ENCODE data around the gene MCCC2. TPM values are rescaled to one million over a fixed set of nuclear protein-coding genes. Genes with fewer than 3 reads are reported as not detected.
A peak's percentile ranks its signal among the peaks of the same experiment; 100 is the strongest.
"Not testable (repeated sequence)": the region's sequence is repeated elsewhere in the genome, so short reads cannot be mapped to it uniquely, and the experiment has no call there.

The MCCC2 gene
- total RNA-seq, 2 donors from 2014 or later = 50.4 to 64.2 TPM

- DNase-seq (ENCODE audit: low spot score) (no peak), ATAC-seq (no peak)
- no peak overlapping the region for H3K27ac Mint-ChIP-seq
- no peaks in the 10 kb centered on the region for H3K27me3 Mint-ChIP-seq
- H3K9me3 Mint-ChIP-seq = no peaks in the 10 kb centered on the region
- peaks cover 10 to 14% of the 10 kb centered on the region in 2 donors for H3K4me1 Mint-ChIP-seq (ENCODE audit: low read depth in 2 of 2)
- no peak overlapping the region for H3K4me3 Mint-ChIP-seq
- H3K36me3 Mint-ChIP-seq = no peaks in the 10 kb centered on the region
Observed at GRCh38 chr5:71582945-71583584, 4.1 kb upstream of the MCCC2 start.

DNA sequence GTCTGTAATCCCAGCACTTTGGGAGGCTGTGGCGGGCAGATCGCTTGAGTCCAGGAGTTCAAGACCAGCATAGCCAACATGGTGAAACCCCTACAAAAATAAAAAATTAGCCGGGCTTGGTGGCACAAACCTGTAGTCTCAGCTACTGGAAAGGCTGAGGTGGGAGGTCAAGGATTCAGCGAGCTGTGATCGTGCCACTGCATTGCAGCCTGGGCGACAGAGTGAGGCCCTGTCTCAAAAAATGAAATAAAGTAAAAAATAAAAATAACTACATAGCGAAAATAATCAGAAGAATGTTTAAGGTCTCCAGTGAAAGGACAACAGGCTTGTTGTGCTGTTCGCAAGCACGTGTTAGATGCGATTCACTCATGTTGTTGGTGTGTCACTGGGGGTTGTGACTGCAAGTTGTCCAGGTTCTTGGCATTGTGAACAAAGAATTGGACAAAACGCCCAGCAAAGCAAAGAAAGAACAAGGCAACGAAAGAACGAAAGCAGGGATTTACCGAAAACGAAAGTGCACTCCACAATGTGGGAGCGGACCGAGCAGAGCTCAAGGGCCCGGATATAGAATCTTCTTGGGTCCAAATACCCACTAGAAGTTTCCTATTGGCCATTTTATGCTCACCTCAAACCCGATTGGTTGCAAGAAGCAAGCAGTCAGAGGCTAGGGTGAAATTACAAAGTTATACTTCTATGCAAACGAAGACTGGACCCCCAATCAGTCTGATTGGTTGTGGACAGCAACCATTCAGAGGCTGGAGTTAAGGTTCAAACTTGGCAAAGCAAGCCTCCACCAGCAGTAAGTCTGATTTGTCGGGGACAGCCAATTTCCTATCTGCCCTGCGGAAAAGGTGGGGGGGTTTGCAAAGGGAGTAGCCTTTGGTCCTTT lies 844 bp upstream of the MCCC2 start:
- Mint-ChIP-seq H3K36me3 (peaks cover 6% of the 10 kb centered on the region), H3K27me3 (no peaks in the 10 kb centered on the region), H3K4me1 (ENCODE audit: low read depth in 2 of 2) (peaks cover 35 to 37% of the 10 kb centered on the region in 2 donors), H3K4me3 (peak overlapping the region; percentile 91), H3K27ac (peak overlapping the region; percentile 90 to 92), H3K9me3 (peaks cover 7% of the 10 kb centered on the region)
- peak in 1 of 2 donors; percentile 0 for ATAC-seq
- no peak for DNase-seq (ENCODE audit: low spot score)

- DNase-seq (ENCODE audit: low spot score) (no peak), ATAC-seq (no peak)
- Mint-ChIP-seq H3K36me3 (peaks cover 12% of the 10 kb centered on the region), H3K27me3 (no peaks in the 10 kb centered on the region), H3K27ac (peak overlapping the region; percentile 90 to 92), H3K9me3 (peaks cover 7% of the 10 kb centered on the region), H3K4me3 (peak overlapping the region; percentile 91), H3K4me1 (ENCODE audit: low read depth in 2 of 2) (peaks cover 40 to 41% of the 10 kb centered on the region in 2 donors)
Observed at GRCh38 chr5:71587766-71588532, 809 bp downstream of the MCCC2 start.

- ATAC-seq = no peak
- H3K27me3 Mint-ChIP-seq = no peaks in the 10 kb centered on the region
- H3K27ac Mint-ChIP-seq = peak overlapping the region; percentile 90 to 92
- peaks cover 7% of the 10 kb centered on the region for H3K9me3 Mint-ChIP-seq
- H3K4me1 Mint-ChIP-seq (ENCODE audit: low read depth in 2 of 2) = peaks cover 40 to 41% of the 10 kb centered on the region in 2 donors
- H3K4me3 Mint-ChIP-seq = peak overlapping the region; percentile 91
- no peak for DNase-seq (ENCODE audit: low spot score)
- peaks cover 12% of the 10 kb centered on the region for H3K36me3 Mint-ChIP-seq
Observed at GRCh38 chr5:71588533-71588885, 1.4 kb downstream of the MCCC2 start.

- no peak for DNase-seq (ENCODE audit: low spot score)
- peaks cover 38 to 40% of the 10 kb centered on the region in 2 donors for H3K4me1 Mint-ChIP-seq (ENCODE audit: low read depth in 2 of 2)
- ATAC-seq = no peak
- peak overlapping the region; percentile 91 for H3K4me3 Mint-ChIP-seq
- peak overlapping the region in 1 of 2 donors; percentile 90 for H3K27ac Mint-ChIP-seq
- peaks cover 12% of the 10 kb centered on the region for H3K36me3 Mint-ChIP-seq
- no peaks in the 10 kb centered on the region for H3K27me3 Mint-ChIP-seq
- peaks cover 7% of the 10 kb centered on the region for H3K9me3 Mint-ChIP-seq
Observed at GRCh38 chr5:71589903-71590302, 2.8 kb downstream of the MCCC2 start.

DNA sequence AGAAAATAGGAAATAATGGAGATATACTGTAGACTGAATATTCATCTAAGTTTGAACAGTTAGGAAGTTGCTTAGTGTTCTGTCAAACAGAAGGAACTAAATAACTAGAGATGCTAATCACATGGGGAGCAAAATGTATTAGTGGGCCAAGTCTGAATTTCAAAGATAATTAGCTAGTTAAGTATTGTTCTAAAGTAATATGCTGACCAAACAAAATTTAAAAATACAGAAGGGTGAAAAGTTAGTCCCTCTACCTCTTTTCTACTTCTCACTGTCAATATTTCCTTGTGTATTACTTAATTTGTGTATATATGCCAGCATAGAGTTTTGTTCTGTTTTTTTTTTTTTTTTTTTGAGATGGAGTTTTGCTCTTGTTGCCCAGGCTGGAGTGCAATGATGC lies 4.0 kb downstream of the MCCC2 start:
- Mint-ChIP-seq H3K4me3 (no peak overlapping the region), H3K27me3 (no peaks in the 10 kb centered on the region), H3K36me3 (peaks cover 13% of the 10 kb centered on the region), H3K4me1 (ENCODE audit: low read depth in 2 of 2) (peaks cover 38 to 40% of the 10 kb centered on the region in 2 donors), H3K9me3 (peaks cover 7% of the 10 kb centered on the region), H3K27ac (peak overlapping the region in 1 of 2 donors; percentile 33)
- no peak for DNase-seq (ENCODE audit: low spot score)
- no peak for ATAC-seq

DNA sequence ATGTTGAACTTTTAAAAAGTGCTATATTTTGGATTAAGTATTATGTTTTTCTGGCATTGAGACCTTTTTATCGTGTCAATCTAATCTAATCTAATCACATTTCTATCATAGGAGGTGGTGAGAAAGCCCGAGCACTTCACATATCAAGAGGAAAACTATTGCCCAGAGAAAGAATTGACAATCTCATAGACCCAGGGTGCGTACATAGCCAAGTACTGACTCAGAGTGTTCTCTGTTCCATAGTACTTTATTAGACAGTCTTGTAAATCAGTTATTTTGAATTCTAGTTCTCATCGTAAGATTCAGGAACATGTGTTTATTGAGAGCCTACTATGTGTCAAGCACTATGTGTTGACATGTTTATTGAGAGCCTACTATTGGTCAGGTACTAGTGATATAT lies 9.0 kb downstream of the MCCC2 start:
- H3K27me3 Mint-ChIP-seq = no peaks in the 10 kb centered on the region
- ATAC-seq (no peak), DNase-seq (ENCODE audit: low spot score) (no peak)
- no peaks in the 10 kb centered on the region for H3K9me3 Mint-ChIP-seq
- H3K4me1 Mint-ChIP-seq (ENCODE audit: low read depth in 2 of 2) = peaks cover 18 to 22% of the 10 kb centered on the region in 2 donors
- H3K36me3 Mint-ChIP-seq = peaks cover 24% of the 10 kb centered on the region
- peak overlapping the region; percentile 11 to 42 for H3K27ac Mint-ChIP-seq
- no peak overlapping the region for H3K4me3 Mint-ChIP-seq

- peak overlapping the region; percentile 11 to 42 for H3K27ac Mint-ChIP-seq
Observed at GRCh38 chr5:71597001-71597400, 9.9 kb downstream of the MCCC2 start.

DNA sequence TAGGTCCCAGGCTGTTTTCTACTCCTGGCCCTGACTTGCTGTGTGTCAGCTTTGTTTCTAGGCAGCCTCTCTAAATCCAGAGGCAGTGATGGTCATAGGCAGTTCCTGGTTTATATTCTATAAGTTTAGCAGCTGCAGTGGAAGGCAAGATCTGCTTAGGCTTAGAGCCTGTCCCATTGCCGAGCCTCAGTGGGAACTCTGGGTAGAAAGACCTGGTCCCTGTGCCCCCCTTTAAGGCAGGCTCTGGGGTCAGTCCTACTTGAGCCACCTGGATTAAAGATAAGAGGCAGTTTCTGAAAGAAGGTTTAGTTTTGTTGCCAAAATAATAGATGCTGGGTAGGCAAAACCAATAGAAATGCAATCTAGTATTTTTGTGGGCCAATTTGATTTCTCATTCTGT lies 13.6 kb downstream of the MCCC2 start:
- peaks cover 33% of the 10 kb centered on the region in 2 donors for H3K4me1 Mint-ChIP-seq (ENCODE audit: low read depth in 2 of 2)
- DNase-seq (ENCODE audit: low spot score) = no peak
- peaks cover 24% of the 10 kb centered on the region for H3K36me3 Mint-ChIP-seq
- H3K27ac Mint-ChIP-seq = peak overlapping the region; percentile 96 to 97
- H3K9me3 Mint-ChIP-seq = no peaks in the 10 kb centered on the region
- H3K4me3 Mint-ChIP-seq = peak overlapping the region; percentile 74
- no peak for ATAC-seq
- H3K27me3 Mint-ChIP-seq = no peaks in the 10 kb centered on the region

More at GRCh38 chr5:71597001-71597400, 9.9 kb downstream of the MCCC2 start:
- H3K9me3 Mint-ChIP-seq = no peaks in the 10 kb centered on the region
- ATAC-seq (no peak), DNase-seq (ENCODE audit: low spot score) (no peak)
- H3K4me1 Mint-ChIP-seq (ENCODE audit: low read depth in 2 of 2) = peaks cover 26 to 30% of the 10 kb centered on the region in 2 donors
- no peaks in the 10 kb centered on the region for H3K27me3 Mint-ChIP-seq
- peaks cover 24% of the 10 kb centered on the region for H3K36me3 Mint-ChIP-seq
- H3K4me3 Mint-ChIP-seq = no peak overlapping the region

DNA sequence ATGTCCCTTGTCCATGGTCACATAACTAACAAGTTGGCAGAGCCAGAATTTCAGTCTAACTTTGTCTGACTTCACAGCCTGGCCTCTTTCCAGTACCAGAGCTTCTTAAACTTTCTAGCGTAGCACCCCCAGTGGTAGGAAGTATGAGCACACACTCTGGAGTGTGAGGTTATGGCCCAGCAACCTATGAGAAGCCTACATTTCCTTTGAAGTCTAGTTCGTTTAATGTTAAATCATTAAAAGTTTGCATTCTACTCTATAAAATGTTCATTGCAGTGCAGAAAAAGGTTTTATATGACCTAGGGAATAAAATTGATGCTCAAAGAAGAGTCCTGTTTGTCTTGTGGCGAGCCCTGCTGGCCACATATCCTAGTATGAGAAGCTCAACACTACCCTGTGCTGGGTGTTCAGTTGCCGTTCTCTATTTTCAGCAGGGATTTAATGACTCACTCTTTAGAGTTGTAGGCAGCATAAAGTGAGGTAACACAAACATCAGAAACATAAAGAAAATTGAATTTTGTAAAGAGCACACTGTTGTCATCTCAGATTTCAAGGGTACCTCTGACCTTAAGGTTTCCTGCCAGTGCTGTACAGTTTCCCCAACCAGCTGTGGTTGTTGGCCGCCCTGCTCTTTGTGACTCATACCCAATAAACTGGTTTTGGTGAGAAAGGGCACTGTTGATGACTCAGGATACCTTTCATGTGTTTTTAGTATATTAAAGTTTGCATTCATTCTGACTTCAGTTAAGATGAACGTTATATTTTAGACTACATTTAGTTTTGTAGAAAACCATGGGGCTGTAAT lies 14.3 kb downstream of the MCCC2 start:
- H3K36me3 Mint-ChIP-seq = peaks cover 20% of the 10 kb centered on the region
- ATAC-seq = peak; percentile 97
- H3K4me3 Mint-ChIP-seq = peak overlapping the region; percentile 74

DNA sequence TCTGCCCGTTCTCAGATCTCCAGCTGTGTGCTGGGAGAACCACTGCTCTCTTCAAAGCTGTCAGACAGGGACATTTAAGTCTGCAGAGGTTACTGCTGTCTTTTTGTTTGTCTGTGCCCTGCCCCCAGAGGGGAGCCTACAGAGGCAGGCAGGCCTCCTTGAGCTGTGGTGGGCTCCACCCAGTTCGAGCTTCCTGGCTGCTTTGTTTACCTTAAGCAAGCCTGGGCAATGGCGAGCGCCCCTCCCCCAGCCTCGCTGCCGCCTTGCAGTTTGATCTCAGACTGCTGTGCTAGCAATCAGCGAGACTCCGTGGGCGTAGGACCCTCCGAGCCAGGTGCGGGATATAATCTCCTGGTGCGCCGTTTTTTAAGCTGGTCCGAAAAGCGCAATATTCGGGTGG lies 22.8 kb downstream of the MCCC2 start:
- H3K27ac Mint-ChIP-seq; H3K36me3 Mint-ChIP-seq; DNase-seq (ENCODE audit: low spot score); H3K4me3 Mint-ChIP-seq; H3K27me3 Mint-ChIP-seq; ATAC-seq; H3K9me3 Mint-ChIP-seq; H3K4me1 Mint-ChIP-seq (ENCODE audit: low read depth in 2 of 2): not testable (repeated sequence)

More for the DNA sequence above, 14.3 kb downstream of the MCCC2 start:
- DNase-seq (ENCODE audit: low spot score) = peak; percentile 85
- H3K9me3 Mint-ChIP-seq = no peaks in the 10 kb centered on the region
- peaks cover 33% of the 10 kb centered on the region in 2 donors for H3K4me1 Mint-ChIP-seq (ENCODE audit: low read depth in 2 of 2)
- H3K27me3 Mint-ChIP-seq = no peaks in the 10 kb centered on the region
- H3K27ac Mint-ChIP-seq = peak overlapping the region; percentile 96 to 97

DNA sequence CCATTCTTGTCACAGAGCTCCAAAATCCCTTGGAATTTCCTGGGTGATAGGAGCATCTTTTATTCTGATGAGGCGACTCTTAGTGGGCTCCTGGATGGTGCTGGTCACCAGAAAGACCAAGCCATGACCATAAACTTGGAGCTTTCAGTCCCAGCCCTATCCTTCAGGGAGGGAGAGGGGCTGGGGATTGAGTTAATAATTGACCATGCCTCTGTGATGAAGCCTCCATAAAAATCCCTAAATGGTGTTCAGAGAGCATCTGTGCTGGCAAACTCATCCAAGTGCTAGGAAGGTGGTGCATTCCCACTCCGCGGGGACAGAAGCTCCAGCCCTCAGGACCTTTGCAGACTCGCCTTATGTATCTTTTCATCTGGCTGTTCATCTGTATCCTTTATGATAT lies 28.7 kb downstream of the MCCC2 start:
- Mint-ChIP-seq H3K4me3 (no peak overlapping the region), H3K27ac (no peak overlapping the region), H3K27me3 (no peaks in the 10 kb centered on the region), H3K4me1 (ENCODE audit: low read depth in 2 of 2) (peaks cover 6 to 12% of the 10 kb centered on the region in 2 donors), H3K9me3 (no peaks in the 10 kb centered on the region), H3K36me3 (peaks cover 27% of the 10 kb centered on the region)
- no peak for DNase-seq (ENCODE audit: low spot score)
- no peak for ATAC-seq

DNA sequence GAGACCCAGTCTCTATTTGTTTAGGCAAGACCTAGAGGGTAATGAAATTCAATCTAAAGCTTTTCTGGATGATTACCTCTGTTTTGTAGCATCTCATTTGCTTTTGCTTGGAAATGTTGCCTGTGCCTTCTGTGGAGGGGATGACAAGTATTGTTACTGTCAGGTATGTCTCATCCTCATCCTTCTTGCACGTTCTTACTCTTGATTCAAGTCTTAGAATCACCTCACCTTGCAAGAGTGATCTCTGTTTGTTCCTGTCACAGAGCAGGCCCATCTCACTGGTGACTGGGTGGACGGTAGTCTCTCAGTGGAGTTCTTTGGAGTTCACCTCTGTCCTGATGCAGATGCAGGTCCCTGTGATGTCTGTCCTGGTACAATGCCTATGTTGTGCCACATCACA lies 33.5 kb downstream of the MCCC2 start:
- no peaks in the 10 kb centered on the region for H3K27me3 Mint-ChIP-seq
- H3K27ac Mint-ChIP-seq = peak overlapping the region in 1 of 2 donors; percentile 34
- peaks cover 29 to 34% of the 10 kb centered on the region in 2 donors for H3K4me1 Mint-ChIP-seq (ENCODE audit: low read depth in 2 of 2)
- DNase-seq (ENCODE audit: low spot score) = no peak
- H3K36me3 Mint-ChIP-seq = peaks cover 24% of the 10 kb centered on the region
- no peak overlapping the region for H3K4me3 Mint-ChIP-seq
- no peak for ATAC-seq
- H3K9me3 Mint-ChIP-seq = no peaks in the 10 kb centered on the region
